ENCODE data around the gene GPR15LG. TPM values are rescaled to one million over a fixed set of nuclear protein-coding genes. Genes with fewer than 3 reads are reported as not detected.

GPR15LG gene
- total and polyA plus RNA-seq, 2 donors (not counting 3 experiments of a cell fraction or from before 2014, with no cell fraction given), result not detected

DNA sequence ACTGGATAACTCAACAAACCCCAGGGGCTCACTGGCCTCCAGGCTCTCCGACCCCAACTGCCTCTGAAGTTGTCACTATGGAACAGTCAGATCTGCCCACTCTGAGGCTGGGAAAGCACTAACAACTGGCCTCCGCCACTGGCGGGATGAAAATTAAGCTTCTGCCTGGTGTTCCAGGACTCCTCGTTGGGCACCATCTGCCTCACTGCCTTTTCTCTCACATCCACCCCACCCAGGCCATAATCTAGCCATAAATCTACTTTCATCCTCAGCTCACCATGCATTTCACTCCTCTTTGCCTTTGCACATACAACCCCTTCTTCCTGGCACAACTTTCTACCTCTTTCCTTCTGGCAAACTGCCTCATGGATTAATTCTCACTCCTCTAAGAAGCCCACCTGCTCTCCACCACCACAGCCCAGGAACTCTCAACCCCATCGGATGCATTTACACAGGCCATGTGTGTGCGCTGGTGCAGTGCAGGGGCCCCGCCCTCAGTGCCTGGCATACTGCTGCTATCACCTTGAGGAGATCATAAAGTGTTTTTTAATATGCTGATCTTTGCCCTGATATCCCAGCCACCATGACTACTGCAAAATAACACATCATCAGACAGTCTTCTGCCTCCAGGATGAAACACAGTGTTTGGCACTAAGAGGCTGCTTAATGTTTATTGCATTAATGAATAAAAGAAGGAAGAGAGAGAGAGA lies 24.8 kb downstream of the GPR15LG start:
- no peaks in the 10 kb centered on the region for H3K36me3 ChIP-seq (ENCODE audit: control insufficient read depth in 2 of 2, extremely low read depth in 1 of 2, insufficient read depth in 2 of 2, low read length in 2 of 2)
- no peak overlapping the region for H2AFZ ChIP-seq (ENCODE audit: low read depth, low read length)
- no peaks in the 10 kb centered on the region for H4K20me1 ChIP-seq (replicated peaks; ENCODE audit: control insufficient read depth, extremely low read depth, insufficient read depth, low read length)
- H3K27ac ChIP-seq (ENCODE audit: insufficient read depth, low read depth, low read length), result no peak overlapping the region
- ChIA-PET CTCF (no interaction called here), POLR2A (no interaction called here)
- no TSS peak for BruUV-seq (replicated peaks)
- FAIRE-seq (no peak), DNase-seq (ENCODE audit: low read depth, low spot score) (no peak)
- H3K9me1 ChIP-seq (replicated peaks; ENCODE audit: control insufficient read depth, extremely low read depth, insufficient read depth, low read length), result no peaks in the 10 kb centered on the region
- no peaks in the 10 kb centered on the region for H3K4me1 ChIP-seq (ENCODE audit: control insufficient read depth, extremely low read depth, insufficient read depth, low read length)
- TF ChIP-seq MYC (IDR thresholded peaks at IDR 0.05; ENCODE audit: low read depth, low read length), result no peak
- TF ChIP-seq, protein P1, sequence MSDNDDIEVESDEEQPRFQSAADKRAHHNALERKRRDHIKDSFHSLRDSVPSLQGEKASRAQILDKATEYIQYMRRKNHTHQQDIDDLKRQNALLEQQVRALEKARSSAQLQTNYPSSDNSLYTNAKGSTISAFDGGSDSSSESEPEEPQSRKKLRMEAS (IDR thresholded peaks at IDR 0.05; ENCODE audit: insufficient read depth, insufficient read length), result no peak
- TF ChIP-seq, protein P2, sequence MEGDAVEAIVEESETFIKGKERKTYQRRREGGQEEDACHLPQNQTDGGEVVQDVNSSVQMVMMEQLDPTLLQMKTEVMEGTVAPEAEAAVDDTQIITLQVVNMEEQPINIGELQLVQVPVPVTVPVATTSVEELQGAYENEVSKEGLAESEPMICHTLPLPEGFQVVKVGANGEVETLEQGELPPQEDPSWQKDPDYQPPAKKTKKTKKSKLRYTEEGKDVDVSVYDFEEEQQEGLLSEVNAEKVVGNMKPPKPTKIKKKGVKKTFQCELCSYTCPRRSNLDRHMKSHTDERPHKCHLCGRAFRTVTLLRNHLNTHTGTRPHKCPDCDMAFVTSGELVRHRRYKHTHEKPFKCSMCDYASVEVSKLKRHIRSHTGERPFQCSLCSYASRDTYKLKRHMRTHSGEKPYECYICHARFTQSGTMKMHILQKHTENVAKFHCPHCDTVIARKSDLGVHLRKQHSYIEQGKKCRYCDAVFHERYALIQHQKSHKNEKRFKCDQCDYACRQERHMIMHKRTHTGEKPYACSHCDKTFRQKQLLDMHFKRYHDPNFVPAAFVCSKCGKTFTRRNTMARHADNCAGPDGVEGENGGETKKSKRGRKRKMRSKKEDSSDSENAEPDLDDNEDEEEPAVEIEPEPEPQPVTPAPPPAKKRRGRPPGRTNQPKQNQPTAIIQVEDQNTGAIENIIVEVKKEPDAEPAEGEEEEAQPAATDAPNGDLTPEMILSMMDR (IDR thresholded peaks at IDR 0.05; ENCODE audit: extremely low read depth in 1 of 2, insufficient read depth in 1 of 2, low read depth in 1 of 2, low read length in 2 of 2), result no peak
- no peak for TF ChIP-seq FOS (IDR thresholded peaks at IDR 0.05; ENCODE audit: borderline replicate concordance, insufficient read depth, low read length)
- TF ChIP-seq POLR2A (IDR thresholded peaks at IDR 0.05; ENCODE audit: low read depth, low read length), result no peak
- no peak for TF ChIP-seq POLR2AphosphoS5 (IDR thresholded peaks at IDR 0.05; ENCODE audit: insufficient read depth, low read depth, low read length)
- no peak for TF ChIP-seq GATA2 (IDR thresholded peaks at IDR 0.05; ENCODE audit: insufficient read depth, insufficient read length, low read depth, low read length)
- TF ChIP-seq EZH2 (IDR thresholded peaks at IDR 0.05; ENCODE audit: borderline replicate concordance, low read depth, low read length, severe bottlenecking), result no peak
- no peak for TF ChIP-seq JUN (IDR thresholded peaks at IDR 0.05; ENCODE audit: borderline replicate concordance, insufficient read depth, insufficient read length, low read depth)
- peaks cover 27 to 28% of the 10 kb centered on the region in 2 experiments for H3K27me3 ChIP-seq (ENCODE audit: control insufficient read depth in 2 of 2, insufficient read depth in 2 of 2, low read length in 2 of 2)
- H3K4me3 ChIP-seq (replicated peaks in 1 of 3; ENCODE audit: insufficient read depth in 1 of 3, low read depth in 1 of 3, low read length in 3 of 3), result no peak overlapping the region
- H3K9me3 ChIP-seq (replicated peaks; ENCODE audit: control insufficient read depth, insufficient read depth, low read length), result no peaks in the 10 kb centered on the region
- H3K79me2 ChIP-seq (ENCODE audit: control insufficient read depth, insufficient read depth, low read length), result no peaks in the 10 kb centered on the region
- dilution Hi-C loops (cut with MboI; ENCODE audit: extremely low pct_ligation_motif_present, low sequenced_read_pairs) (no loop called here), intact Hi-C loops (cut with micrococcal nuclease) (no loop called here)
- H3K4me2 ChIP-seq (ENCODE audit: insufficient read depth, low read length), result no peak overlapping the region
- H3K9ac ChIP-seq (replicated peaks; ENCODE audit: extremely low read depth, insufficient read depth, low read length), result no peak overlapping the region

Data from endothelial cell of umbilical vein (primary cell).